PC-3 (cell line): ENCODE data around the gene CPOX. TPM values are rescaled to one million over a fixed set of nuclear protein-coding genes. Genes with fewer than 3 reads are reported as not detected.

Experiments used
- ATAC-seq: fragments of 200-7000 bp; cut with Tn5 transposase; 2 replicates; pipeline ENCODE4 v1.9.1; 2020; ENCODE audit warnings: mild to moderate bottlenecking, moderate library complexity
- BruUV-seq: library from RNA; stranded (reverse); fragments of 400-500 nt; replicated peaks from 2 replicates; lab custom pipeline; 2021; lab: Mats Ljungman, UMichigan
- CTCF ChIA-PET: fragments of 300-600 bp; sonication (Branson Sonifier 250); formaldehyde crosslinking; loops from one replicate; lab custom pipeline; 2022; ENCODE audit warnings: antibody characterized with exemption; lab: Charles Lee
- POLR2A ChIA-PET: fragments of 300-600 bp; sonication (Branson Sonifier 250); formaldehyde crosslinking; loops from one replicate; lab custom pipeline; 2022; ENCODE audit warnings: antibody characterized with exemption; ENCODE audit not compliant: unreplicated experiment; lab: Charles Lee
- DNase-seq: peaks from one replicate; pipeline ENCODE4 v3.0.0-alpha.2; 2015
- H2AFZ ChIP-seq: fragments of 300-600 bp; sonication (generic); 2 replicates; pipeline ENCODE4 v1.6.0; 2016; ENCODE audit warnings: antibody characterized with exemption, low read length
- H3F3A ChIP-seq: fragments of 300-600 bp; sonication (generic); one replicate; pipeline ENCODE4 v1.6.0; 2017; ENCODE audit warnings: antibody characterized with exemption, low read length, control low read depth, mild to moderate bottlenecking; ENCODE audit not compliant: unreplicated experiment
- H3K27ac ChIP-seq: fragments of 300-600 bp; sonication (generic); 2 replicates; pipeline ENCODE4 v1.5.1; 2016; ENCODE audit warnings: mild to moderate bottlenecking, low read length
- H3K27me3 ChIP-seq: fragments of 300-600 bp; sonication (generic); 2 replicates; pipeline ENCODE4 v1.6.1; 2016; ENCODE audit warnings: low read length, mixed read lengths
- H3K36me3 ChIP-seq: fragments of 300-600 bp; sonication (generic); 2 replicates; pipeline ENCODE4 v1.6.1; 2016; ENCODE audit warnings: low read depth, mixed run types, low read length, mixed read lengths
- H3K4me1 ChIP-seq: fragments of 300-600 bp; sonication (generic); 2 replicates; pipeline ENCODE4 v1.5.1; 2016; ENCODE audit warnings: low read length; ENCODE audit not compliant: insufficient read depth
- H3K4me2 ChIP-seq: fragments of 300-600 bp; sonication (generic); 2 replicates; pipeline ENCODE4 v1.6.0; 2016; ENCODE audit warnings: low read length
- H3K4me3 ChIP-seq: fragments of 300-600 bp; sonication (generic); 2 replicates; pipeline ENCODE4 v1.5.1; 2016; ENCODE audit warnings: mild to moderate bottlenecking, low read length, mixed read lengths
- H3K79me2 ChIP-seq: fragments of 300-600 bp; sonication (generic); 2 replicates; pipeline ENCODE4 v1.6.1; 2017; ENCODE audit warnings: low read length, mixed read lengths
- H3K9ac ChIP-seq: fragments of 300-600 bp; sonication (generic); 2 replicates; pipeline ENCODE4 v1.6.0; 2016; ENCODE audit warnings: mild to moderate bottlenecking, low read length
- H3K9me2 ChIP-seq: fragments of 300-600 bp; sonication (generic); replicated peaks from 2 replicates; pipeline ENCODE4 v1.6.1; 2016; ENCODE audit warnings: mixed run types, low read length, mixed read lengths
- H3K9me3 ChIP-seq: fragments of 300-600 bp; sonication (generic); 2 replicates; pipeline ENCODE4 v1.6.1; 2016; ENCODE audit warnings: low read length, mixed read lengths
- H4K20me1 ChIP-seq: fragments of 300-600 bp; sonication (generic); 2 replicates; pipeline ENCODE4 v1.6.1; 2016; ENCODE audit warnings: low read length, mixed read lengths
- EZH2 ChIP-seq: fragments of 300-600 bp; sonication (generic); IDR thresholded peaks from one replicate; pipeline ENCODE4 v1.6.1; 2017; ENCODE audit warnings: antibody characterized with exemption, mild to moderate bottlenecking, low read length; ENCODE audit not compliant: unreplicated experiment
- EZH2phosphoT487 ChIP-seq: fragments of 300-600 bp; sonication (generic); IDR thresholded peaks from 2 replicates; pipeline ENCODE4 v1.6.1; 2018; ENCODE audit warnings: mild to moderate bottlenecking, antibody characterized with exemption, low read length, borderline replicate concordance
- intact Hi-C: fragments of 100-400 bp; cut with micrococcal nuclease; formaldehyde crosslinking; loops from 2 replicates; pipeline ENCODE4 v1.9.0; 2023
- total RNA-seq: library from RNA; depleted of rRNA; stranded (reverse); fragments of >200 nt; gene quantifications from 2 replicates; pipeline ENCODE4 v1.2.3, GENCODE V29; 2014
- TF ChIP-seq, protein P1 (sequence below): fragments of 300-600 bp; sonication (generic); conservative IDR thresholded peaks from 2 replicates; pipeline ENCODE4 v1.5.1; 2017; ENCODE audit warnings: antibody characterized with exemption, low read depth, mild to moderate bottlenecking, low read length

The CPOX gene
- total RNA-seq, 1 experiment from 2014 or later: 62.0 TPM

DNA sequence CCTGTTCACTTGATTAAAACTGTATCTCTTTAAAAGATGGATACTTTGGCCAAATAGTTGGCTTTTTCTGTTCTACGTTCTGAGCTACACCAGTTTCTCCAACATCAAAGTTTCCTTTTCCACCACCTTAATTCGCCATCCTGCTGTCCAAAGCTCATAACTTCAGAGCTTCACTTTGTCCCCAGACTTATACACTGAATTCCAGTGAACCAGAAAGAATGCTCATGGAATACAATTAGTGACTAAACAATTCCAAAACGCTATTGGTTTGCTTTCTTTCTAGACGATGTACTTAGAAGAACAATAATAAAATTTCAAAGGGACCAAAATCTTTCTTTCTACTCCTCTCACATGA, 38.4 kb downstream of the CPOX start:
- H2AFZ ChIP-seq: no peak overlapping the region
- H3K4me1 ChIP-seq: 0 out of 2 replicates have a peak, but pooled peaks cover 5% of the 10 kb centered on the region
- POLR2A ChIA-PET: no interaction called here
- TF ChIP-seq EZH2phosphoT487 (no peak), EZH2 (no peak)
- TF ChIP-seq, protein P1, sequence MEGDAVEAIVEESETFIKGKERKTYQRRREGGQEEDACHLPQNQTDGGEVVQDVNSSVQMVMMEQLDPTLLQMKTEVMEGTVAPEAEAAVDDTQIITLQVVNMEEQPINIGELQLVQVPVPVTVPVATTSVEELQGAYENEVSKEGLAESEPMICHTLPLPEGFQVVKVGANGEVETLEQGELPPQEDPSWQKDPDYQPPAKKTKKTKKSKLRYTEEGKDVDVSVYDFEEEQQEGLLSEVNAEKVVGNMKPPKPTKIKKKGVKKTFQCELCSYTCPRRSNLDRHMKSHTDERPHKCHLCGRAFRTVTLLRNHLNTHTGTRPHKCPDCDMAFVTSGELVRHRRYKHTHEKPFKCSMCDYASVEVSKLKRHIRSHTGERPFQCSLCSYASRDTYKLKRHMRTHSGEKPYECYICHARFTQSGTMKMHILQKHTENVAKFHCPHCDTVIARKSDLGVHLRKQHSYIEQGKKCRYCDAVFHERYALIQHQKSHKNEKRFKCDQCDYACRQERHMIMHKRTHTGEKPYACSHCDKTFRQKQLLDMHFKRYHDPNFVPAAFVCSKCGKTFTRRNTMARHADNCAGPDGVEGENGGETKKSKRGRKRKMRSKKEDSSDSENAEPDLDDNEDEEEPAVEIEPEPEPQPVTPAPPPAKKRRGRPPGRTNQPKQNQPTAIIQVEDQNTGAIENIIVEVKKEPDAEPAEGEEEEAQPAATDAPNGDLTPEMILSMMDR: no peak
- peak; percentile 41 for DNase-seq
- no peaks in the 10 kb centered on the region for H3K9me2 ChIP-seq
- peak; percentile 40 for ATAC-seq
- no peaks in the 10 kb centered on the region for H3K9me3 ChIP-seq
- H4K20me1 ChIP-seq: no peaks in the 10 kb centered on the region
- BruUV-seq: no TSS peak
- H3F3A ChIP-seq: no peaks in the 10 kb centered on the region
- H3K9ac ChIP-seq: no peak overlapping the region
- H3K79me2 ChIP-seq: no peaks in the 10 kb centered on the region
- H3K4me2 ChIP-seq: no peak overlapping the region
- CTCF ChIA-PET: interaction anchor here (0.5 kb wide), 1 partner anchor 22 kb away, joined by 3 read pairs; no protein-coding TSS in a partner anchor
- intact Hi-C loops: no loop called here
- H3K36me3 ChIP-seq: no peaks in the 10 kb centered on the region
- H3K27me3 ChIP-seq: no peaks in the 10 kb centered on the region
- peak overlapping the region; percentile 18; the same call in 1 of the 2 replicates for H3K27ac ChIP-seq
- no peak overlapping the region for H3K4me3 ChIP-seq

DNA sequence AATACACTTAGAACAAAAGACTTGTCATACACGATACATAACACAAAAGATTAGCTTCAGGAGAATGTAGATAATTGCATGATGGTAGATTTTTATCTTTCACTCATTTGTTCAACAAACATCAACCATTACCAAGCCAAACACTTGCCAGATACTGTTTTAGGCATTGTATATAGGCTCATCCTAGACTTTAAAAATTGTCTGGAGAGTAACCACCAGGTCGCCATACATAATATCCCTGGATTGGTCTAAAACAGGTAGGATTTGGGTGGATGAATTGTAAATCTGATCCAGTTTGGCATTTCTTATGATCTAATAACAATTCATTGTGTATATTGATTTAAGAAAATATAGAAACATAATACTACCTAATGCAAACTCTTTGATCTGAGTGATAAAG, 38.8 kb downstream of the CPOX start:
- Histone ChIP-seq H3K27ac (peak overlapping the region; percentile 18; the same call in 1 of the 2 replicates), H3K79me2 (no peaks in the 10 kb centered on the region), H3K9me3 (no peaks in the 10 kb centered on the region), H3K9me2 (no peaks in the 10 kb centered on the region), H2AFZ (no peak overlapping the region), H3K27me3 (0 out of 2 replicates have a peak, but pooled peaks cover 2% of the 10 kb centered on the region), H3K4me3 (no peak overlapping the region), H3K4me1 (0 out of 2 replicates have a peak, but pooled peaks cover 5% of the 10 kb centered on the region), H3K36me3 (no peaks in the 10 kb centered on the region), H3K4me2 (no peak overlapping the region), H4K20me1 (no peaks in the 10 kb centered on the region), H3F3A (no peaks in the 10 kb centered on the region), H3K9ac (no peak overlapping the region)
- TF ChIP-seq EZH2phosphoT487: no peak
- TF ChIP-seq EZH2: no peak
- TF ChIP-seq, protein P1: no peak
- ATAC-seq (no peak), DNase-seq (no peak)
- intact Hi-C loops: no loop called here
- BruUV-seq: no TSS peak
- ChIA-PET CTCF (interaction anchor here (0.5 kb wide), 1 partner anchor 22 kb away, joined by 3 read pairs; no protein-coding TSS in a partner anchor), POLR2A (no interaction called here)

GRCh38 chr3:98553753-98554152, 39.7 kb downstream of the CPOX start:
- intact Hi-C loops: no loop called here
- no peak for ATAC-seq

More at GRCh38 chr3:98553753-98554152, 39.7 kb downstream of the CPOX start:
- H3F3A ChIP-seq: no peaks in the 10 kb centered on the region
- 0 out of 2 replicates have a peak, but pooled peaks cover 5% of the 10 kb centered on the region for H3K4me1 ChIP-seq
- H2AFZ ChIP-seq: no peak overlapping the region
- no peaks in the 10 kb centered on the region for H3K79me2 ChIP-seq
- H3K4me3 ChIP-seq: no peak overlapping the region
- TF ChIP-seq, protein P1: no peak
- TF ChIP-seq EZH2phosphoT487 (no peak), EZH2 (no peak)
- H3K36me3 ChIP-seq: no peaks in the 10 kb centered on the region
- H3K9ac ChIP-seq: no peak overlapping the region
- CTCF ChIA-PET: no interaction called here
- no peaks in the 10 kb centered on the region for H4K20me1 ChIP-seq
- H3K27me3 ChIP-seq: peaks cover 6% of the 10 kb centered on the region
- DNase-seq: no peak
- no peak overlapping the region for H3K27ac ChIP-seq
- POLR2A ChIA-PET: no interaction called here
- BruUV-seq: no TSS peak
- no peaks in the 10 kb centered on the region for H3K9me3 ChIP-seq
- H3K9me2 ChIP-seq: no peaks in the 10 kb centered on the region
- H3K4me2 ChIP-seq: no peak overlapping the region
